ENCODE measurements around the gene APOL3. TPM values are rescaled to one million over a fixed set of nuclear protein-coding genes. Genes with fewer than 3 reads are reported as not detected.

APOL3 gene
- total and polyA plus RNA-seq, 2 donors (not counting 3 experiments of a cell fraction or from before 2014, with no cell fraction given): 17.9 to 36.9 TPM

DNA sequence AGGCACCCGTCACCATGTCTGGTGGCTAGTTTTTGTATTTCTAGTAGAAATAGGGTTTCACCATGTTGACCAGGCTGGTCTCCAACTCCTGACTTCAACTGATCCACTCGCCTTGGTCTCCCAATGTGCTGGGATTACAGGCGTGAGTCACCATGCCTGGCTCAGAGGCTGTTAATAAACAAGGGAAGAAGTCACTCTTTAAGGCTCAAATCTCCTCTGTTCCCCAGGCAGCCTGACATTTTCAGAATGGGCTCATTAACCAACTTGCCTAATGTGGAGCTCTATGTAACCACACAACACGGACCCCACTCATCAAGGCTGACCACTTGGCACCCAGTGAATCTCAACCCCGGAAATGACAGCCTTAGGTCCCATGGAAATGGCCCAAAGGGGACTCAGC lies 24.1 kb downstream of the APOL3 start:
- Histone ChIP-seq H3K9ac (replicated peaks; ENCODE audit: extremely low read depth, insufficient read depth, low read length) (no peak overlapping the region), H3K9me3 (replicated peaks; ENCODE audit: control insufficient read depth, insufficient read depth, low read length) (no peaks in the 10 kb centered on the region), H4K20me1 (replicated peaks; ENCODE audit: control insufficient read depth, extremely low read depth, insufficient read depth, low read length) (no peaks in the 10 kb centered on the region), H3K36me3 (ENCODE audit: control insufficient read depth in 2 of 2, extremely low read depth in 1 of 2, insufficient read depth in 2 of 2, low read length in 2 of 2) (peaks cover 0 to 4% of the 10 kb centered on the region in 2 experiments), H3K27ac (ENCODE audit: insufficient read depth, low read depth, low read length) (no peak overlapping the region), H3K27me3 (ENCODE audit: control insufficient read depth in 2 of 2, insufficient read depth in 2 of 2, low read length in 2 of 2) (peaks cover 12 to 13% of the 10 kb centered on the region in 2 experiments), H3K79me2 (ENCODE audit: control insufficient read depth, insufficient read depth, low read length) (no peaks in the 10 kb centered on the region), H2AFZ (ENCODE audit: low read depth, low read length) (no peak overlapping the region), H3K9me1 (replicated peaks; ENCODE audit: control insufficient read depth, extremely low read depth, insufficient read depth, low read length) (no peaks in the 10 kb centered on the region), H3K4me2 (ENCODE audit: insufficient read depth, low read length) (no peak overlapping the region), H3K4me3 (replicated peaks in 1 of 3; ENCODE audit: insufficient read depth in 1 of 3, low read depth in 1 of 3, low read length in 3 of 3) (no peak overlapping the region), H3K4me1 (ENCODE audit: control insufficient read depth, extremely low read depth, insufficient read depth, low read length) (no peaks in the 10 kb centered on the region)
- POLR2A ChIA-PET: no interaction called here
- no peak for DNase-seq (ENCODE audit: low read depth, low spot score)
- BruUV-seq (replicated peaks): no TSS peak
- dilution Hi-C loops (cut with MboI; ENCODE audit: extremely low pct_ligation_motif_present, low sequenced_read_pairs) (no loop called here), intact Hi-C loops (cut with micrococcal nuclease) (no loop called here)
- no peak for FAIRE-seq
- TF ChIP-seq, protein P1, sequence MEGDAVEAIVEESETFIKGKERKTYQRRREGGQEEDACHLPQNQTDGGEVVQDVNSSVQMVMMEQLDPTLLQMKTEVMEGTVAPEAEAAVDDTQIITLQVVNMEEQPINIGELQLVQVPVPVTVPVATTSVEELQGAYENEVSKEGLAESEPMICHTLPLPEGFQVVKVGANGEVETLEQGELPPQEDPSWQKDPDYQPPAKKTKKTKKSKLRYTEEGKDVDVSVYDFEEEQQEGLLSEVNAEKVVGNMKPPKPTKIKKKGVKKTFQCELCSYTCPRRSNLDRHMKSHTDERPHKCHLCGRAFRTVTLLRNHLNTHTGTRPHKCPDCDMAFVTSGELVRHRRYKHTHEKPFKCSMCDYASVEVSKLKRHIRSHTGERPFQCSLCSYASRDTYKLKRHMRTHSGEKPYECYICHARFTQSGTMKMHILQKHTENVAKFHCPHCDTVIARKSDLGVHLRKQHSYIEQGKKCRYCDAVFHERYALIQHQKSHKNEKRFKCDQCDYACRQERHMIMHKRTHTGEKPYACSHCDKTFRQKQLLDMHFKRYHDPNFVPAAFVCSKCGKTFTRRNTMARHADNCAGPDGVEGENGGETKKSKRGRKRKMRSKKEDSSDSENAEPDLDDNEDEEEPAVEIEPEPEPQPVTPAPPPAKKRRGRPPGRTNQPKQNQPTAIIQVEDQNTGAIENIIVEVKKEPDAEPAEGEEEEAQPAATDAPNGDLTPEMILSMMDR (IDR thresholded peaks at IDR 0.05; ENCODE audit: extremely low read depth in 1 of 2, insufficient read depth in 1 of 2, low read depth in 1 of 2, low read length in 2 of 2): no peak
- TF ChIP-seq GATA2 (IDR thresholded peaks at IDR 0.05; ENCODE audit: insufficient read depth, insufficient read length, low read depth, low read length) (no peak), MYC (IDR thresholded peaks at IDR 0.05; ENCODE audit: low read depth, low read length) (no peak), POLR2A (IDR thresholded peaks at IDR 0.05; ENCODE audit: low read depth, low read length) (no peak), FOS (IDR thresholded peaks at IDR 0.05; ENCODE audit: borderline replicate concordance, insufficient read depth, low read length) (no peak), EZH2 (IDR thresholded peaks at IDR 0.05; ENCODE audit: borderline replicate concordance, low read depth, low read length, severe bottlenecking) (no peak), JUN (IDR thresholded peaks at IDR 0.05; ENCODE audit: borderline replicate concordance, insufficient read depth, insufficient read length, low read depth) (no peak), POLR2AphosphoS5 (IDR thresholded peaks at IDR 0.05; ENCODE audit: insufficient read depth, low read depth, low read length) (no peak)
- CTCF ChIA-PET: interaction anchor here (0.7 to 1.7 kb wide), 7 partner anchors 9 to 350 kb away, joined by 3 to 5 read pairs (median 4); no protein-coding TSS in a partner anchor

Measured in endothelial cell of umbilical vein (primary cell).